ENCODE results near the gene FARP2. TPM values are rescaled to one million over a fixed set of nuclear protein-coding genes. Genes with fewer than 3 reads are reported as not detected.

Gene FARP2
- total and polyA plus RNA-seq, 2 experiments from 2014 or later, result 16.0 to 22.6 TPM

DNA sequence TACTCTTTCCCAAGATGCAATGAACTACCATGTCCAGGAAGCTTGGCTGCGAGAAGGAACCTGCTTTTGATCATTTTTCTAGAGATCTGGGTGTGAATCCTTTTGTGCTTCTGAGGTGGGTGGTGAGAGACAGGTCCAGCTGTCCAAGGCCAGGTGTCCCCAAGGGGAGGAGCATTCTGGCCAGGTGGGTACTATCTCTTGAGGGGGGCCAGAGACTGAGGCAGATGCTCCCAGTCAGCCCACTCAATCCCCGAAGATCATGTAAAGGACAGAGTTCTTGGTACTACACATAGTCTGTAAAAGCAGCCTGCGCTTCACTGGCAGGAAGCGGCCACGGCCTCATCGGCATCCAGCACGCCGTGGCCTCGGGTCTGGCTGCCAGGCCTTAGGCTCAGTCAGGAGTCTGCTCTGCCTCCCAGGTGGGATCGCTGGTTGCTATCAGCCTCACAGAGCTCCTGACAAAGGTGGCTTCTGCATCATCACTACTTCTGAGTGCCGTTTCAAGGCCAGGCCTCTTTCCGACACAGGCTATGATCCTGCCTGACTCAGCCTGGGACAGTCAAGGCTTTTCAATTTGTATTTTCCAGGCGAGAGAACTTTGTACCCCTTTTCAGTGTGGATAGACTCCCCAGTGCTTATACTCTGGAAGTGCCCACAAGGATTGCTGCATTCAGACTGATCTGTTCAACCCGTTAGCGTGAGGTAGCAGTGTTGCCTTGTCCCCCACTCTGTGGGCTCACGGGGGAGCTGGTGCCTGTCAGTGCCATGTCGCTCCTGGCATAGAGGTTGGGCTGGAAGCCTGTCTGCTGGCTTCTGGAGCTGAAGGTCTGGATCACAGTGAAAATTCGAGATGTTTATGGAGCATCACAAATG, 123.2 kb downstream of the FARP2 start:
- ATAC-seq (no peak), DNase-seq (ENCODE audit: low spot score) (no peak)
- Mint-ChIP-seq H3K27ac (no peak overlapping the region), H3K27me3 (ENCODE audit: insufficient read depth, low read depth, poor library complexity) (no peaks in the 10 kb centered on the region), H3K4me3 (no peak overlapping the region), H3K4me1 (no peaks in the 10 kb centered on the region; the same call in 2 of the 3 replicates), H3K9me3 (no peaks in the 10 kb centered on the region; the same call in 2 of the 3 replicates), H3K36me3 (ENCODE audit: low read depth) (no peaks in the 10 kb centered on the region)
- Histone ChIP-seq H3K79me2 (replicated peaks; ENCODE audit: insufficient read depth) (no peaks in the 10 kb centered on the region), H3K4me1 (ENCODE audit: insufficient read depth) (no peaks in the 10 kb centered on the region), H3K4me3 (no peak overlapping the region), H3K36me3 (ENCODE audit: insufficient read depth) (no peaks in the 10 kb centered on the region), H3K27ac (ENCODE audit: low read depth) (no peak overlapping the region), H2AFZ (no peak overlapping the region), H4K20me1 (replicated peaks; ENCODE audit: insufficient read depth) (no peaks in the 10 kb centered on the region), H3K27me3 (ENCODE audit: insufficient read depth) (no peaks in the 10 kb centered on the region), H3K4me2 (no peak overlapping the region), H3K9me2 (ENCODE audit: insufficient read depth) (no peaks in the 10 kb centered on the region), H3F3A (replicated peaks; ENCODE audit: low read depth) (no peaks in the 10 kb centered on the region)
- TF ChIP-seq CREB1 (CRISPR knock-in tag; IDR thresholded peaks at IDR 0.05; ENCODE audit: low read depth) (no peak), ZNF114 (CRISPR knock-in tag; IDR thresholded peaks at IDR 0.05) (no peak), JUNB (IDR thresholded peaks at IDR 0.05; ENCODE audit: unreplicated experiment) (no peak), ZNF331 (CRISPR knock-in tag; IDR thresholded peaks at IDR 0.05; ENCODE audit: low read depth) (no peak), STAT1 (IDR thresholded peaks at IDR 0.05; ENCODE audit: unreplicated experiment) (no peak), EZH2phosphoT487 (IDR thresholded peaks at IDR 0.05; ENCODE audit: unreplicated experiment) (no peak), EZH2 (IDR thresholded peaks at IDR 0.05; ENCODE audit: low read depth, unreplicated experiment) (no peak), NANOG (IDR thresholded peaks at IDR 0.05; ENCODE audit: borderline replicate concordance) (no peak), POLR2AphosphoS5 (IDR thresholded peaks at IDR 0.05; ENCODE audit: low read depth) (no peak)
- TF ChIP-seq, protein P1, sequence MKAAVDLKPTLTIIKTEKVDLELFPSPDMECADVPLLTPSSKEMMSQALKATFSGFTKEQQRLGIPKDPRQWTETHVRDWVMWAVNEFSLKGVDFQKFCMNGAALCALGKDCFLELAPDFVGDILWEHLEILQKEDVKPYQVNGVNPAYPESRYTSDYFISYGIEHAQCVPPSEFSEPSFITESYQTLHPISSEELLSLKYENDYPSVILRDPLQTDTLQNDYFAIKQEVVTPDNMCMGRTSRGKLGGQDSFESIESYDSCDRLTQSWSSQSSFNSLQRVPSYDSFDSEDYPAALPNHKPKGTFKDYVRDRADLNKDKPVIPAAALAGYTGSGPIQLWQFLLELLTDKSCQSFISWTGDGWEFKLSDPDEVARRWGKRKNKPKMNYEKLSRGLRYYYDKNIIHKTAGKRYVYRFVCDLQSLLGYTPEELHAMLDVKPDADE (IDR thresholded peaks at IDR 0.05), result no peak
- TF ChIP-seq, protein P2, sequence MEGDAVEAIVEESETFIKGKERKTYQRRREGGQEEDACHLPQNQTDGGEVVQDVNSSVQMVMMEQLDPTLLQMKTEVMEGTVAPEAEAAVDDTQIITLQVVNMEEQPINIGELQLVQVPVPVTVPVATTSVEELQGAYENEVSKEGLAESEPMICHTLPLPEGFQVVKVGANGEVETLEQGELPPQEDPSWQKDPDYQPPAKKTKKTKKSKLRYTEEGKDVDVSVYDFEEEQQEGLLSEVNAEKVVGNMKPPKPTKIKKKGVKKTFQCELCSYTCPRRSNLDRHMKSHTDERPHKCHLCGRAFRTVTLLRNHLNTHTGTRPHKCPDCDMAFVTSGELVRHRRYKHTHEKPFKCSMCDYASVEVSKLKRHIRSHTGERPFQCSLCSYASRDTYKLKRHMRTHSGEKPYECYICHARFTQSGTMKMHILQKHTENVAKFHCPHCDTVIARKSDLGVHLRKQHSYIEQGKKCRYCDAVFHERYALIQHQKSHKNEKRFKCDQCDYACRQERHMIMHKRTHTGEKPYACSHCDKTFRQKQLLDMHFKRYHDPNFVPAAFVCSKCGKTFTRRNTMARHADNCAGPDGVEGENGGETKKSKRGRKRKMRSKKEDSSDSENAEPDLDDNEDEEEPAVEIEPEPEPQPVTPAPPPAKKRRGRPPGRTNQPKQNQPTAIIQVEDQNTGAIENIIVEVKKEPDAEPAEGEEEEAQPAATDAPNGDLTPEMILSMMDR (conservative IDR thresholded peaks at IDR 0.05; ENCODE audit: low read depth in 2 of 2), result no peak
- TF ChIP-seq, protein P3, sequence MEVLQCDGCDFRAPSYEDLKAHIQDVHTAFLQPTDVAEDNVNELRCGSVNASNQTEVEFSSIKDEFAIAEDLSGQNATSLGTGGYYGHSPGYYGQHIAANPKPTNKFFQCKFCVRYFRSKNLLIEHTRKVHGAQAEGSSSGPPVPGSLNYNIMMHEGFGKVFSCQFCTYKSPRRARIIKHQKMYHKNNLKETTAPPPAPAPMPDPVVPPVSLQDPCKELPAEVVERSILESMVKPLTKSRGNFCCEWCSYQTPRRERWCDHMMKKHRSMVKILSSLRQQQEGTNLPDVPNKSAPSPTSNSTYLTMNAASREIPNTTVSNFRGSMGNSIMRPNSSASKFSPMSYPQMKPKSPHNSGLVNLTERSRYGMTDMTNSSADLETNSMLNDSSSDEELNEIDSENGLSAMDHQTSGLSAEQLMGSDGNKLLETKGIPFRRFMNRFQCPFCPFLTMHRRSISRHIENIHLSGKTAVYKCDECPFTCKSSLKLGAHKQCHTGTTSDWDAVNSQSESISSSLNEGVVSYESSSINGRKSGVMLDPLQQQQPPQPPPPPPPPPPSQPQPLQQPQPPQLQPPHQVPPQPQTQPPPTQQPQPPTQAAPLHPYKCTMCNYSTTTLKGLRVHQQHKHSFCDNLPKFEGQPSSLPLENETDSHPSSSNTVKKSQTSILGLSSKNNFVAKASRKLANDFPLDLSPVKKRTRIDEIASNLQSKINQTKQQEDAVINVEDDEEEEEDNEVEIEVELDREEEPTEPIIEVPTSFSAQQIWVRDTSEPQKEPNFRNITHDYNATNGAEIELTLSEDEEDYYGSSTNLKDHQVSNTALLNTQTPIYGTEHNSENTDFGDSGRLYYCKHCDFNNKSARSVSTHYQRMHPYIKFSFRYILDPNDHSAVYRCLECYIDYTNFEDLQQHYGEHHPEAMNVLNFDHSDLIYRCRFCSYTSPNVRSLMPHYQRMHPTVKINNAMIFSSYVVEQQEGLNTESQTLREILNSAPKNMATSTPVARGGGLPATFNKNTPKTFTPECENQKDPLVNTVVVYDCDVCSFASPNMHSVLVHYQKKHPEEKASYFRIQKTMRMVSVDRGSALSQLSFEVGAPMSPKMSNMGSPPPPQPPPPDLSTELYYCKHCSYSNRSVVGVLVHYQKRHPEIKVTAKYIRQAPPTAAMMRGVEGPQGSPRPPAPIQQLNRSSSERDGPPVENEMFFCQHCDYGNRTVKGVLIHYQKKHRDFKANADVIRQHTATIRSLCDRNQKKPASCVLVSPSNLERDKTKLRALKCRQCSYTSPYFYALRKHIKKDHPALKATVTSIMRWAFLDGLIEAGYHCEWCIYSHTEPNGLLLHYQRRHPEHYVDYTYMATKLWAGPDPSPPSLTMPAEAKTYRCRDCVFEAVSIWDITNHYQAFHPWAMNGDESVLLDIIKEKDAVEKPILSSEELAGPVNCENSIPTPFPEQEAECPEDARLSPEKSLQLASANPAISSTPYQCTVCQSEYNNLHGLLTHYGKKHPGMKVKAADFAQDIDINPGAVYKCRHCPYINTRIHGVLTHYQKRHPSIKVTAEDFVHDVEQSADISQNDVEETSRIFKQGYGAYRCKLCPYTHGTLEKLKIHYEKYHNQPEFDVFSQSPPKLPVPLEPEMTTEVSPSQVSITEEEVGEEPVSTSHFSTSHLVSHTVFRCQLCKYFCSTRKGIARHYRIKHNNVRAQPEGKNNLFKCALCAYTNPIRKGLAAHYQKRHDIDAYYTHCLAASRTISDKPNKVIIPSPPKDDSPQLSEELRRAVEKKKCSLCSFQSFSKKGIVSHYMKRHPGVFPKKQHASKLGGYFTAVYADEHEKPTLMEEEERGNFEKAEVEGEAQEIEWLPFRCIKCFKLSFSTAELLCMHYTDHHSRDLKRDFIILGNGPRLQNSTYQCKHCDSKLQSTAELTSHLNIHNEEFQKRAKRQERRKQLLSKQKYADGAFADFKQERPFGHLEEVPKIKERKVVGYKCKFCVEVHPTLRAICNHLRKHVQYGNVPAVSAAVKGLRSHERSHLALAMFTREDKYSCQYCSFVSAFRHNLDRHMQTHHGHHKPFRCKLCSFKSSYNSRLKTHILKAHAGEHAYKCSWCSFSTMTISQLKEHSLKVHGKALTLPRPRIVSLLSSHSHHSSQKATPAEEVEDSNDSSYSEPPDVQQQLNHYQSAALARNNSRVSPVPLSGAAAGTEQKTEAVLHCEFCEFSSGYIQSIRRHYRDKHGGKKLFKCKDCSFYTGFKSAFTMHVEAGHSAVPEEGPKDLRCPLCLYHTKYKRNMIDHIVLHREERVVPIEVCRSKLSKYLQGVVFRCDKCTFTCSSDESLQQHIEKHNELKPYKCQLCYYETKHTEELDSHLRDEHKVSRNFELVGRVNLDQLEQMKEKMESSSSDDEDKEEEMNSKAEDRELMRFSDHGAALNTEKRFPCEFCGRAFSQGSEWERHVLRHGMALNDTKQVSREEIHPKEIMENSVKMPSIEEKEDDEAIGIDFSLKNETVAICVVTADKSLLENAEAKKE (CRISPR knock-in tag; IDR thresholded peaks at IDR 0.05), result no peak
- TF ChIP-seq, protein P4, sequence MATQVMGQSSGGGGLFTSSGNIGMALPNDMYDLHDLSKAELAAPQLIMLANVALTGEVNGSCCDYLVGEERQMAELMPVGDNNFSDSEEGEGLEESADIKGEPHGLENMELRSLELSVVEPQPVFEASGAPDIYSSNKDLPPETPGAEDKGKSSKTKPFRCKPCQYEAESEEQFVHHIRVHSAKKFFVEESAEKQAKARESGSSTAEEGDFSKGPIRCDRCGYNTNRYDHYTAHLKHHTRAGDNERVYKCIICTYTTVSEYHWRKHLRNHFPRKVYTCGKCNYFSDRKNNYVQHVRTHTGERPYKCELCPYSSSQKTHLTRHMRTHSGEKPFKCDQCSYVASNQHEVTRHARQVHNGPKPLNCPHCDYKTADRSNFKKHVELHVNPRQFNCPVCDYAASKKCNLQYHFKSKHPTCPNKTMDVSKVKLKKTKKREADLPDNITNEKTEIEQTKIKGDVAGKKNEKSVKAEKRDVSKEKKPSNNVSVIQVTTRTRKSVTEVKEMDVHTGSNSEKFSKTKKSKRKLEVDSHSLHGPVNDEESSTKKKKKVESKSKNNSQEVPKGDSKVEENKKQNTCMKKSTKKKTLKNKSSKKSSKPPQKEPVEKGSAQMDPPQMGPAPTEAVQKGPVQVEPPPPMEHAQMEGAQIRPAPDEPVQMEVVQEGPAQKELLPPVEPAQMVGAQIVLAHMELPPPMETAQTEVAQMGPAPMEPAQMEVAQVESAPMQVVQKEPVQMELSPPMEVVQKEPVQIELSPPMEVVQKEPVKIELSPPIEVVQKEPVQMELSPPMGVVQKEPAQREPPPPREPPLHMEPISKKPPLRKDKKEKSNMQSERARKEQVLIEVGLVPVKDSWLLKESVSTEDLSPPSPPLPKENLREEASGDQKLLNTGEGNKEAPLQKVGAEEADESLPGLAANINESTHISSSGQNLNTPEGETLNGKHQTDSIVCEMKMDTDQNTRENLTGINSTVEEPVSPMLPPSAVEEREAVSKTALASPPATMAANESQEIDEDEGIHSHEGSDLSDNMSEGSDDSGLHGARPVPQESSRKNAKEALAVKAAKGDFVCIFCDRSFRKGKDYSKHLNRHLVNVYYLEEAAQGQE (IDR thresholded peaks at IDR 0.05; ENCODE audit: unreplicated experiment), result no peak

Measured in GM23338 (cell line).